Middle frontal gyrus (tissue), 1 donor: ENCODE measurements around the gene MAP3K4.
"Not testable (repeated sequence)": the region's sequence is repeated elsewhere in the genome, so short reads cannot be mapped to it uniquely, and the experiment has no call there.

Experiments
- DNase-seq: peaks from one replicate; pipeline ENCODE4 v3.0.0-alpha.2; 2015; ENCODE audit warnings: low spot score; ENCODE audit errors: extremely low spot score

The MAP3K4 gene

GRCh38 chr6:161117942-161118341, 126.4 kb downstream of the MAP3K4 start:
- DNase-seq: no peak

GRCh38 chr6:161123319-161123718, 131.8 kb downstream of the MAP3K4 start:
- DNase-seq: not testable (repeated sequence)

- no peak for DNase-seq
Measured at GRCh38 chr6:161125591-161125990, 134.0 kb downstream of the MAP3K4 start.

- no peak for DNase-seq
Measured at GRCh38 chr6:161127071-161127740, 135.6 kb downstream of the MAP3K4 start.

GRCh38 chr6:161128230-161128629, 136.7 kb downstream of the MAP3K4 start:
- no peak for DNase-seq

GRCh38 chr6:161128680-161129196, 137.2 kb downstream of the MAP3K4 start:
- no peak for DNase-seq

GRCh38 chr6:161130541-161130940, 139.0 kb downstream of the MAP3K4 start:
- DNase-seq: no peak

GRCh38 chr6:161130967-161131766, 139.6 kb downstream of the MAP3K4 start:
- DNase-seq: no peak

- no peak for DNase-seq
Measured at GRCh38 chr6:161132384-161132783, 140.8 kb downstream of the MAP3K4 start.

- no peak for DNase-seq
Measured at GRCh38 chr6:161133963-161134362, 142.4 kb downstream of the MAP3K4 start.

- no peak for DNase-seq
Measured at GRCh38 chr6:161134550-161135298, 143.2 kb downstream of the MAP3K4 start.

- DNase-seq: no peak
Measured at GRCh38 chr6:161135695-161136591, 144.4 kb downstream of the MAP3K4 start.

- no peak for DNase-seq
Measured at GRCh38 chr6:161136655-161137054, 145.1 kb downstream of the MAP3K4 start.

- no peak for DNase-seq
Measured at GRCh38 chr6:161137320-161137719, 145.8 kb downstream of the MAP3K4 start.

- DNase-seq: no peak
Measured at GRCh38 chr6:161137839-161138542, 146.4 kb downstream of the MAP3K4 start.

- no peak for DNase-seq
Measured at GRCh38 chr6:161138543-161139303, 147.2 kb downstream of the MAP3K4 start.

GRCh38 chr6:161139304-161139765, 147.8 kb downstream of the MAP3K4 start:
- no peak for DNase-seq

GRCh38 chr6:161139766-161140553, 148.4 kb downstream of the MAP3K4 start:
- DNase-seq: no peak

- DNase-seq: no peak
Measured at GRCh38 chr6:161140554-161140875, 148.9 kb downstream of the MAP3K4 start.
